Adrenal gland (tissue), 12 donors: ENCODE data around the gene PHKG1. TPM values are rescaled to one million over a fixed set of nuclear protein-coding genes. Genes with fewer than 3 reads are reported as not detected.
A peak's percentile ranks its signal among the peaks of the same experiment; 100 is the strongest.
"Not testable (repeated sequence)": the region's sequence is repeated elsewhere in the genome, so short reads cannot be mapped to it uniquely, and the experiment has no call there.

Experiments used
- DNase-seq, 7 donors: peaks; one replicate each; pipeline ENCODE4 v3.0.0-alpha.2; 2019 to 2020
- H3K27ac ChIP-seq, 5 donors: fragments of 200-600 bp; sonication (generic) in 4 of 5; 1 replicate in 3 of 5; 2 replicates in 2 of 5; pipeline versions ENCODE4 v1.5.1 to v1.8.0; 2016 to 2020; ENCODE audit warnings: mild to moderate bottlenecking in 1 of 5
- H3K27me3 ChIP-seq: fragments of 200-600 bp; 2 replicates; pipeline ENCODE4 v1.8.0; 2021
- H3K36me3 ChIP-seq, 2 donors: fragments of 200-600 bp; replicated peaks in 1 of 2; 1 replicate in 1 of 2; 2 replicates in 1 of 2; pipeline versions ENCODE4 v1.5.1 to v1.8.0; 2018 to 2022
- H3K4me1 ChIP-seq, 2 donors: fragments of 200-600 bp; replicated peaks in 1 of 2; 1 replicate in 1 of 2; 2 replicates in 1 of 2; pipeline versions ENCODE4 v1.5.1 to v1.8.0; 2018 to 2021
- H3K4me3 ChIP-seq, 4 donors: fragments of 200-600 bp; sonication (generic) in 3 of 4; one replicate each; pipeline ENCODE4 v1.5.1; 2016 to 2018
- H3K9me3 ChIP-seq, 3 donors: fragments of 200-600 bp; sonication (generic) in 1 of 3; replicated peaks in 1 of 3; 1 replicate in 2 of 3; 2 replicates in 1 of 3; pipeline versions ENCODE4 v1.5.1 to v1.8.0; 2016 to 2021
- CTCF ChIP-seq, 6 experiments: fragments of 450-650 bp in 4 of 6; fragments of 200-600 bp in 2 of 6; sonication (generic) in 1 of 6; IDR thresholded peaks; 1 replicate in 5 of 6; 2 replicates in 1 of 6; pipeline versions ENCODE4 v1.5.1 to v1.8.0; 2016 to 2021; ENCODE audit warnings: antibody characterized with exemption in 6 of 6, mild to moderate bottlenecking in 2 of 6, moderate library complexity in 1 of 6
- POLR2A ChIP-seq, 2 donors: fragments of 450-650 bp; IDR thresholded peaks; one replicate each; pipeline ENCODE4 v1.6.1; 2017; ENCODE audit warnings: antibody characterized with exemption in 2 of 2, mild to moderate bottlenecking in 2 of 2, moderate library complexity in 1 of 2
- WGBS, 4 donors: extraction: QIAGEN DNeasy Blood & Tissue Kit in 2 of 4; methylation state at CpG; one replicate each; pipeline versions ENCODE4 v1.1.5 to v1.1.7; 2013 to 2017; 5-methylcytosine and 5-hydroxymethylcytosine counted together
- intact Hi-C, 2 donors: fragments of 100-400 bp; cut with DNase I; formaldehyde crosslinking; loops; one replicate each; pipeline versions ENCODE4 v1.14.1 to v1.15.0; 2022 to 2023
- polyA plus RNA-seq, 3 donors: library from polyadenylated mRNA; stranded (reverse); fragments of 200-250 nt in 2 of 3; fragments of 350-450 nt in 1 of 3; fragmentation: Illumina TruSeq in 1 of 3; extraction: RNeasy Lipid Tissue Mini Kit (QIAGEN cat#74804) in 1 of 3; gene quantifications; one replicate each; pipeline ENCODE4 v1.2.3, GENCODE V29; 2013 to 2014
- total RNA-seq, 9 donors: library from RNA; depleted of rRNA in 4 of 9; stranded (reverse); fragments of >200 nt in 4 of 9; fragments of 120-200 nt in 1 of 9; fragmentation: NEBNext Ultra II Directional in 1 of 9; extraction: Animal tissue kit (Norgen Biotek cat#: 25700) in 1 of 9; gene quantifications; one replicate each; pipeline versions ENCODE4 v1.1.0 to v1.2.4, GENCODE V29; 2013 to 2023
- donor health status: healthy with polysubstance abuse.
- donor health status: Bipolar disorder and iron deficiency.
- donor health status: DM: yes; HTN: yes; CAD: no.
- donor health status: DM: no; HTN: no; CAD: no.
- donor health status: DM: no; HTN: no; CAD: no.
- donor health status: DM: yes; HTN: yes; CAD: no.

PHKG1 gene
- total and polyA plus RNA-seq, 12 donors, result 0.60 to 10.2 (median 5.7) TPM

GRCh38 chr7:56079450-56080185 lies 13.1 kb downstream of the PHKG1 start:
- Histone ChIP-seq H3K27me3 (no peaks in the 10 kb centered on the region), H3K27ac (peak overlapping the region in 4 of 5 donors; percentile 51 to 87 (median 73)), H3K36me3 (peaks cover 0 to 9% of the 10 kb centered on the region in 2 donors), H3K9me3 (no peaks in the 10 kb centered on the region), H3K4me1 (peaks cover 8 to 24% of the 10 kb centered on the region in 2 donors), H3K4me3 (no peak overlapping the region)
- 23 to 56% (median 33%) methylated on average over 4 to 12 of the region's 12 CpGs for WGBS, 4 donors
- TF ChIP-seq CTCF (IDR thresholded peaks at IDR 0.05), result peak; percentile 76 to 93 (median 91)
- peak in 1 of 2 donors; percentile 11 for TF ChIP-seq POLR2A (IDR thresholded peaks at IDR 0.05)
- peak; percentile 85 to 96 (median 94) for DNase-seq
- intact Hi-C loops, result loop anchor here in 1 of 2 donors (10.0 kb wide), 2 partner anchors 115 to 435 kb away; partner anchors contain the start of gene NIPSNAP2

- Histone ChIP-seq H3K27ac (no peak overlapping the region), H3K36me3 (peaks cover 0 to 9% of the 10 kb centered on the region in 2 donors), H3K27me3 (no peaks in the 10 kb centered on the region), H3K4me3 (no peak overlapping the region), H3K9me3 (no peaks in the 10 kb centered on the region), H3K4me1 (peaks cover 8 to 20% of the 10 kb centered on the region in 2 donors)
- intact Hi-C loops, result loop anchor here in 1 of 2 donors (10.0 kb wide), 2 partner anchors 113 to 433 kb away; partner anchors contain the start of gene NIPSNAP2
- WGBS, 4 donors, result 93 to 95% (median 94%) methylated on average over 3 to 16 of the region's 16 CpGs; no CpG with 5 or more reads in 1 of the 4 donors
- peak in 1 of 7 donors; percentile 11 for DNase-seq
- TF ChIP-seq POLR2A (IDR thresholded peaks at IDR 0.05), result no peak
- TF ChIP-seq CTCF (IDR thresholded peaks at IDR 0.05), result no peak
Measured at GRCh38 chr7:56078196-56078595, 14.6 kb downstream of the PHKG1 start.

- no peaks in the 10 kb centered on the region for H3K9me3 ChIP-seq
- H3K27me3 ChIP-seq, result no peaks in the 10 kb centered on the region
- intact Hi-C loops, result loop anchor here in 1 of 2 donors (10.0 kb wide), 2 partner anchors 113 to 433 kb away; partner anchors contain the start of gene NIPSNAP2
- no peak overlapping the region for H3K4me3 ChIP-seq
- peaks cover 0 to 9% of the 10 kb centered on the region in 2 donors for H3K36me3 ChIP-seq
- peaks cover 8 to 15% of the 10 kb centered on the region in 2 donors for H3K4me1 ChIP-seq
- no peak for TF ChIP-seq POLR2A (IDR thresholded peaks at IDR 0.05)
- DNase-seq, result peak in 1 of 7 donors; percentile 5
- no peak overlapping the region for H3K27ac ChIP-seq
- WGBS, 4 donors, result 83 to 97% (median 95%) methylated on average over 3 of the region's 3 CpGs
Measured at GRCh38 chr7:56077681-56078080, 15.1 kb downstream of the PHKG1 start.

- intact Hi-C loops, result loop anchor here (5.0 to 10.0 kb wide), 3 partner anchors 72 to 430 kb away; partner anchors contain the start of gene NIPSNAP2 (in 1 of the 2)
- WGBS, 4 donors, result 12 to 23% (median 14%) methylated on average over 13 to 19 of the region's 19 CpGs
- no peak overlapping the region for H3K27ac ChIP-seq
- DNase-seq, result peak; percentile 83 to 96 (median 89)
- TF ChIP-seq CTCF (IDR thresholded peaks at IDR 0.05) (peak; percentile 88 to 97 (median 92)), POLR2A (IDR thresholded peaks at IDR 0.05) (no peak)
- H3K4me1 ChIP-seq, result peaks cover 4 to 7% of the 10 kb centered on the region in 2 donors
- no peak overlapping the region for H3K4me3 ChIP-seq
- H3K9me3 ChIP-seq, result no peaks in the 10 kb centered on the region
- peaks cover 0 to 27% of the 10 kb centered on the region in 2 donors for H3K36me3 ChIP-seq
- no peaks in the 10 kb centered on the region for H3K27me3 ChIP-seq
Measured at GRCh38 chr7:56074371-56074791, 18.4 kb downstream of the PHKG1 start.

GRCh38 chr7:56066376-56066775 lies 26.4 kb downstream of the PHKG1 start:
- peaks cover 0 to 38% of the 10 kb centered on the region in 2 donors for H3K36me3 ChIP-seq

More at GRCh38 chr7:56066376-56066775, 26.4 kb downstream of the PHKG1 start:
- H3K27ac ChIP-seq, H3K27me3 ChIP-seq, H3K9me3 ChIP-seq, H3K4me3 ChIP-seq, intact Hi-C loops: not testable (repeated sequence)
- DNase-seq, result peak in 1 of 7 donors; percentile 9
- WGBS, 4 donors, result 96 to 99% (median 97%) methylated on average over 13 of the region's 13 CpGs
- peaks cover 3 to 31% of the 10 kb centered on the region in 2 donors for H3K4me1 ChIP-seq
